ENCODE results near the gene ATP1A4.

DNA sequence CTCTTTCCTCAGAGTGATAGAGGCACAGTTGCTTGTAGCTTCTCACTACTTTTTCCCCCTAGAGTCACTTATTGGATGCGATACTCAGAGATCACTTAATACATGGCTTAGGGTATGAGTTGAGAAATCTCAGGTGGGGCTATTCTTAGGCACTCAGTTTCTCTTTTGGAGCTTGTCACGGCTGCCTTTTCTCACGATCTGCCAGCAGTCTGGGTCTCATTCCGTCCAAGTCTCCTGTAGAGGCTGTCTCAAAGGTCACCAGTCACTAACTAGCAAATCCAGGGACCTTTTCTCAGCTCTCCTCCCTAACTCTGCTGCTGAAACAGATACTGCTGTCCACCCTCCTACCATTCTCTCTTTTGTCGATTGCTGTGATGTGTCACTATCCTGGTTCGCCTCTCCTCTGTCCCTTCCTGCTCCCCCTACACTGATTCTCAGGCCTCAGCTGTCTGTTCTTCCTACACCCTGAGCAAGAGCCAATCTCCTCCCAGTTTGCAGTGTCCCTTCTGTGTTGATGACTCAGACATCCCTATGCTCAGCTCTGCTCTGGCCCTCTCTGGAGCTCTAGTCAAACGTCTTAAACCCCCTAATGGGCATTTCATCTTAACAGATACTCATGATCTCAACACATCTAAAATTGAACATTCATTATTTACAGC, 23.4 kb upstream of the ATP1A4 start:
- TF ChIP-seq POLR2A (IDR thresholded peaks at IDR 0.05; ENCODE audit: low read depth, low read length) (no peak), POLR2AphosphoS5 (IDR thresholded peaks at IDR 0.05; ENCODE audit: low read depth, low read length) (no peak)

Data from GM12892 (cell line).